IPS-NIHi11 (cell line): ENCODE results near the gene THOC7.

Experiments
- DNase-seq: peaks from one replicate; pipeline ENCODE4 v3.0.0; 2012; ENCODE audit warnings: mixed read lengths, low spot score

The THOC7 gene

GRCh38 chr3:63863150-63864007 lies at the start of gene THOC7, which contains the start of gene ATXN7:
THOC7 (minus strand) TSS chr3:63863805; CDS start chr3:63863790, 15 bp downstream.
ATXN7 (plus strand) TSS chr3:63863867; CDS start chr3:63912599, 48,732 bp downstream.
- peak; percentile 81 for DNase-seq

- DNase-seq: peak; percentile 65
Measured at GRCh38 chr3:63912768-63913588, 49.4 kb upstream of the THOC7 start.

GRCh38 chr3:63911873-63912767 lies 48.5 kb upstream of the THOC7 start, which contains the start of gene SCAANT1:
SCAANT1 (minus strand) TSS chr3:63912383.
- peak; percentile 87 for DNase-seq

DNA sequence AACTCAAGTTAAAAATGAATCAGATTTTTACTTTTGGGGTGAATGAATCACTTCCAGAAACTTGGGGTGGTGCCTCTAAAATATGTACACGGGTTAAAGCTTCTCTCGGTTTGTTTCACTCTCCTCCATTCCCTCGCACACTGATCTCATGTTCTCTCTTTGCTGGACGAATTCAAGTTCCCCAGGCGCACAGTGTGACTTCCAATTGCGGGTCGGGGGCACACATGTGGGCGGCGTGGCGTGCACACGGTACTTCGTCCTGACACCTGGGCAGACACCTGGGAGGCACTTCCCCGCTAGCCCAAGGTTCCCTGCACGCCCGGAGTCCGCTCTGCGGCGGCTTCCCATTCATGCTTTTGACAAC lies 47.9 kb upstream of the THOC7 start:
- no peak for DNase-seq

- DNase-seq: no peak
Measured at GRCh38 chr3:63910891-63911290, 47.3 kb upstream of the THOC7 start.

- DNase-seq: no peak
Measured at GRCh38 chr3:63910001-63910400, 46.4 kb upstream of the THOC7 start.

DNA sequence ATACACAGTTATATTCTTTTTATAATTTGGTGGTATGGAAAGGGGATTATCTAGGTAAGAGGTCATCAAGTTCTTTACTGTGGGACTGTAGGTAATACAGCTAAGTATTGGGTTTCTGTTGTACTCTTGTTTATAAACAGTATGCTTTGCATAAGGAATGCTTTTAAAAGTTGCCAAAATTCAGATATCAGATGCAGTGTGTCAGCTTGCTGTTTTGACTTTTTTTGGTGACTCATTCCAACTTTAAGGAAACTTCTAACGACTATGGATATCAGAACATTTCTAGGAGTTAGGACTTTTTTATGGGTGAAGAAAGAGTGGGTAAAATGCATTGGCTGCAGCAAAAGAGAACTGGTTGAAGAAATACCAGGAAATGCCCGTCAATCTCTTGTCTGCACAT lies 45.8 kb upstream of the THOC7 start:
- no peak for DNase-seq

DNA sequence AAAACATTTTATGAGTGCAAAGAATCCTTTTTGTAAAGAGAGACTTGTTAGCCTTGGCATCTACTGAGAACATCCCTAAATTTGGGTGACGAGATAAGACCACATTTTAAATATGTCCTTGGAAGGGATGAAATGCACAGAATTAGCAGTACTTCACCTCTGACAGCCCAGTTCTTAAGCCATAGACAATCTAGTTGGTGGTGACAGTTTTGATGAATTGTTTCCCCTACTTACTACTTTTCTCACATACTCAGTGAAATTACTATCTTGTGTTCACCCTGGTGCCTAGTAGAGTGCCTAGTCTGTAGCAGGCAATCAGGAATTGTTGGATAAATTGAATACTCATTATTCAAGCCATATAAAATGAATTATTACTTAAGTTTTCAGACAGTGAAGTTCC lies 45.2 kb upstream of the THOC7 start:
- no peak for DNase-seq

- DNase-seq: peak; percentile 34
Measured at GRCh38 chr3:63908081-63908736, 44.6 kb upstream of the THOC7 start.

DNA sequence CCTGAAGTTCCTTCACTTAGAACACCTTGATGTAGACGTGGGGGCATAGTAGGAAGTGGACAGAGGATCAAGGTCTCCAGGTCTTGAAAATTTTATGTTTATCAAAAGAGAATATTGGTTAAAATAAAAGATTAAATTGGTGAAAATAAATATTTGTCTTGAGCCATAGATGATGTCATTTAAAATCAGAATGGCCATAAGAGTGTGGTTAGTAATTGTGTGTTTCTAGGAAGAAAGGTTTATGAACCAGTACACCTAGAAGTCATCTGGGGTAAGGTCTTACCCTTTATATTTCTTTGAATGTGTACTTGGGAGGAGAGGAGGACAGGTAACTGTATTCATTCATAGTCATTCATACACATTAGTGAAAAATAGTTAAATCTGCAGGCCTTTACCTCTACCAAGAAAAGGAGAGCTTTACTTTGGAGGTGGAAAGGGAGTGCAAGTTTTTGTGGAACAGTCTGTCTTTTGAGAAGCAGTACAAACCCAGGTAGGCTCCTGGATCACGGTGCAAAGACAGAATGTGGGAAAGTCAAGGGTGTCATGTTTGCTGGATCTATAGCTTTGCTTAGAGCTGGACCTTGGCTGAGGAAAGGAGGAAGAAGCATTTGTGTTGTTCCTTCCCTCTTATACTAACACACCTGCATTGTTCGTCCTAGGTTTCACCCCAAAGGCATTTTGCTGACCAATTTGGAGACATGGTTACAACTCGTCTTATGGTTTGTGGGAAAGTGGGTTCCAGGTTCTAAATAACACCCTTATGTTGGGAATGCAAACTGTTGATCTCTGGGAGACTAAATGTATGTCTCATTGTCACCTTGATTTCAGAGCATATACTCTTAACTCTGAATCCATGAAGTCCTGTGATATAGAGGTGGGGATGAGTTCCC lies 42.4 kb upstream of the THOC7 start:
- DNase-seq: no peak

DNA sequence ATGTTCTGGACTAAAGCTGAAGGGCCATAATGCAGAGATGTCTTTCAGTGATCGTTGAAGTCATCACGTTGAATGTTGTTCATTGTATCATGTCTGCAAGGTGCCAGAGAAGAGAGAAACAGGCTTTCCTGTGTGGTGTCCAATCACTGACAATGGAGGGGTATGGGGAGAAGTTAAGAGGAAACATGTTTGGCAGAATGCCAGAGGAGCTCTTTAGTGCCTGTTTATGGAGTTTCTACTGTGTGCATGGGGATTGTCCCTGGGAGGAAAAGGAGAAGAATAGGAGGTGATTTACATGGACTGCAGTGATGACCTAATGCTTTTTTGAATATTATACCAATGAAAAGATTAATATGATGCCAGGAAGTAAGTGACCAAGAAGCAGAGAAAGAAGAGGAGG lies 36.9 kb upstream of the THOC7 start:
- DNase-seq: no peak

- DNase-seq: no peak
Measured at GRCh38 chr3:63900010-63900409, 36.4 kb upstream of the THOC7 start.

GRCh38 chr3:63896332-63897030 lies 32.9 kb upstream of the THOC7 start:
- no peak for DNase-seq

DNA sequence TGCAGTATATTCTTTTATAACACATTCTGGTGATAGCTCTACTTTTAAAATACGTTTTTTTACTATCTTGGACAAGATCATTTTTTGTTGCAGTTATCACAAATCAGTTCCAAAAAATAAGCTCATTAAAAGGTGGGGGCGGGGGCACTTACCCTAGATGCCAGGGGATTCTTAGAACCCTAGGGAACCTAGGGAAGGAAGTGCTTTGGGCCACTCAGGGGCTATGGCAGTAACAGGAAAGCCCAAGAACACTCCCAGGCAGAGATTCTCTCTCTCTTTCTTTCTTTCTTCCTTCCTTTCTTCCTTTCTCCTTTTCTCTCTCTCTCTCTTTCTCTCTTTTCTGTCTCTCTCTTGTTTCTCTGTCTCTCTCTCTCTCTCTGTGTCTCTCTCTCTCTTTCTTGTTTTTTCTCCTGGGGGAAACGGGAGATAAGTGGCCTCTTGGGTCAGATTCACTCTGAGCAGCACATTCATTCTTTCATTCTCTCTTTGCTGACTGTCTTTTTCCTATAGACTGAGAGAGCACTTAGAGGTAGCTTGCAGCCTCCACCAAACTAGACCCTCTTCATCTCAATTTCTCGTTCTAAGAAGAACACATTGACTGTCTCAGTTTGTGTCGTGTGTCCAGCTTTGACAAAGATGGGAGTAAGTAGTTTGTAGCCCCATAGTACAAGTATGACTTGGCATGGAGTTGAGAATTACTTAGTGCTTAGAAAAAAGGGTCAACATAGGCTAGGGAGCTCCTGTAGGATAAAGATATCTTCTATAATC lies 32.0 kb upstream of the THOC7 start:
- DNase-seq: no peak

DNA sequence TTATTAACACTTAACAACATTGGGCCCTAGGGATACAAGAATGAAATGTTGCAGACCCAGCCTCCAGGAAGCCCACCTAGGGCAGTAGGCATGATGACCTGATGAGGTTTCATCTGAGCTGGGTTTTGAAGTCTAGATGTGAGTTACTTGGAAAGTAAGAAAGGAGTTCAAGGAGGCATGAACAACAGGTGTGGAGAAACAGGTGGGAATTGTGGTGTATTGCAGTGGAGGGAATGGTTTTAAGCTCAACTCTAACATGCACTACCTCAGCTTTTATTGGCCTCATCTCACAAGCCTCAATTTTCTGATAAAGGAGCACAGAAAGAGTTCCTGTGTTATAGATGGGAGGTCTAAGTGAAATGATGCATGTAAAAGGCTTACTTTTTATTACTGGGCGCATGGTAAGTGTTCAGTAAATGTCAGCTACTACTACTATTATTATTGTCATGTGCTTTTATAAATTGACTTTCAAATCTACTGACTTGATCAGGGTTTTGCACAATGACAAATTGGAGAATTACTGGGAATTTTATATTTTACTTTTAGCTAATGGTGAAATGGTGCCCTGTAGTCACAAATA lies 29.3 kb upstream of the THOC7 start:
- no peak for DNase-seq

- no peak for DNase-seq
Measured at GRCh38 chr3:63891518-63891917, 27.9 kb upstream of the THOC7 start.

GRCh38 chr3:63886858-63887257 lies 23.3 kb upstream of the THOC7 start:
- DNase-seq: no peak

DNA sequence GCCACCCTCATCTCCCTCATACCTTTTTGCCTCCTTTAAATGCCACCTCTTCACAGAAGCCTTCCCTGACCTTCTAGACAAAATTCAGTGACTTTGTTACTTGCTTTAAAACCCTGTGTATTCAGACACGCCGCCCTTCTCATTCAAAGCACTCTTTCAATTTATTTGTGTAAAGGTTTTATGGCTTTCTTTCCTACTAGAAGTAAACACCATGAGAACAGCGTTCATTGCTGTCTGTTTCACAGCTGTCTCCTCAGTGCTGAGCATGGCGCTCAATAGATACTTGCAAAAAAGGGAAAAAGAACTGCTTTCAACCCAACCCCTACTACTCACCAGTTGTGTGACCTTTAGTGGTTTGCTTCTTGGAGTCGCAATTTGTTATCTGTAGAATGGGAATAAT lies 17.0 kb upstream of the THOC7 start:
- no peak for DNase-seq
